Transverse colon (tissue), 4 donors: ENCODE data around the gene LRRC75B. TPM values are rescaled to one million over a fixed set of nuclear protein-coding genes. Genes with fewer than 3 reads are reported as not detected.
"Not testable (repeated sequence)": the region's sequence is repeated elsewhere in the genome, so short reads cannot be mapped to it uniquely, and the experiment has no call there.

Experiments
- DNase-seq: peaks from one replicate; pipeline ENCODE4 v3.0.0-alpha.2; 2019
- H3K27ac ChIP-seq, 4 donors: fragments of 200-600 bp; sonication (generic); 2 replicates each; pipeline ENCODE4 v1.5.1; 2016 to 2018; ENCODE audit warnings: inconsistent platforms in 4 of 4
- H3K27me3 ChIP-seq: fragments of 200-600 bp; sonication (generic); 2 replicates; pipeline ENCODE4 v1.5.1; 2017; ENCODE audit warnings: inconsistent platforms
- H3K36me3 ChIP-seq, 4 donors: fragments of 200-600 bp; sonication (generic); 2 replicates each; pipeline ENCODE4 v1.5.1; 2017 to 2019; ENCODE audit warnings: inconsistent platforms in 4 of 4
- H3K4me1 ChIP-seq, 4 donors: fragments of 200-600 bp; sonication (generic); 2 replicates each; pipeline ENCODE4 v1.5.1; 2017 to 2020; ENCODE audit warnings: inconsistent platforms in 4 of 4
- H3K4me3 ChIP-seq, 4 donors: fragments of 200-600 bp; sonication (generic); 1 replicate in 1 of 4; 2 replicates in 3 of 4; pipeline versions ENCODE4 v1.5.1 to v1.6.1; 2017 to 2019; ENCODE audit warnings: inconsistent platforms in 4 of 4
- H3K9me3 ChIP-seq, 2 donors: fragments of 200-600 bp; sonication (generic); 2 replicates each; pipeline ENCODE4 v1.5.1; 2017 to 2019; ENCODE audit warnings: inconsistent platforms in 2 of 2
- CTCF ChIP-seq, 5 experiments: fragments of 200-600 bp in 3 of 5; fragments of 450-650 bp in 2 of 5; sonication (generic) in 3 of 5; IDR thresholded peaks; 1 replicate in 2 of 5; 2 replicates in 3 of 5; pipeline ENCODE4 v1.5.1; 2016 to 2017; ENCODE audit warnings: antibody characterized with exemption in 5 of 5, inconsistent platforms in 3 of 5, mild to moderate bottlenecking in 2 of 5, moderate library complexity in 1 of 5
- EP300 ChIP-seq: sonication (generic); formaldehyde crosslinking; IDR thresholded peaks from one replicate; pipeline ENCODE4 v1.6.1; 2017; ENCODE audit warnings: antibody characterized with exemption, low read depth
- POLR2A ChIP-seq: fragments of 450-650 bp; IDR thresholded peaks from one replicate; pipeline ENCODE4 v1.6.1; 2016; ENCODE audit warnings: antibody characterized with exemption, mild to moderate bottlenecking, moderate library complexity
- POLR2AphosphoS5 ChIP-seq, 3 donors: sonication (generic); formaldehyde crosslinking; IDR thresholded peaks; one replicate each; pipeline ENCODE4 v1.6.1; 2016; ENCODE audit warnings: antibody characterized with exemption in 3 of 3
- WGBS, 2 donors: methylation state at CpG; one replicate each; pipeline ENCODE4 v1.1.5; 2018; ENCODE audit warnings: low coverage in 1 of 2; 5-methylcytosine and 5-hydroxymethylcytosine counted together
- in situ Hi-C, 4 donors: fragments of 200-750 bp; cut with MboI; loops; one replicate each; pipeline versions ENCODE4 v1.15.0 to v1.15.1; 2017; ENCODE audit warnings: low sequenced_read_pairs in 3 of 4, low pct_ligation_motif_present in 1 of 4, low pct_unique_long_range_greater_than_20kb in 1 of 4
- intact Hi-C: fragments of 100-400 bp; cut with DNase I; formaldehyde crosslinking; loops from one replicate; pipeline ENCODE4 v1.15.1; 2023; ENCODE audit warnings: low total_unique reads
- total RNA-seq, 4 donors: library from RNA; depleted of rRNA; stranded (reverse); fragments of >200 nt; gene quantifications; one replicate each; pipeline ENCODE4 v1.1.0, GENCODE V29; 2016

Gene LRRC75B
- total RNA-seq, 4 donors from 2014 or later = 13.3 to 20.6 (median 16.6) TPM

DNA sequence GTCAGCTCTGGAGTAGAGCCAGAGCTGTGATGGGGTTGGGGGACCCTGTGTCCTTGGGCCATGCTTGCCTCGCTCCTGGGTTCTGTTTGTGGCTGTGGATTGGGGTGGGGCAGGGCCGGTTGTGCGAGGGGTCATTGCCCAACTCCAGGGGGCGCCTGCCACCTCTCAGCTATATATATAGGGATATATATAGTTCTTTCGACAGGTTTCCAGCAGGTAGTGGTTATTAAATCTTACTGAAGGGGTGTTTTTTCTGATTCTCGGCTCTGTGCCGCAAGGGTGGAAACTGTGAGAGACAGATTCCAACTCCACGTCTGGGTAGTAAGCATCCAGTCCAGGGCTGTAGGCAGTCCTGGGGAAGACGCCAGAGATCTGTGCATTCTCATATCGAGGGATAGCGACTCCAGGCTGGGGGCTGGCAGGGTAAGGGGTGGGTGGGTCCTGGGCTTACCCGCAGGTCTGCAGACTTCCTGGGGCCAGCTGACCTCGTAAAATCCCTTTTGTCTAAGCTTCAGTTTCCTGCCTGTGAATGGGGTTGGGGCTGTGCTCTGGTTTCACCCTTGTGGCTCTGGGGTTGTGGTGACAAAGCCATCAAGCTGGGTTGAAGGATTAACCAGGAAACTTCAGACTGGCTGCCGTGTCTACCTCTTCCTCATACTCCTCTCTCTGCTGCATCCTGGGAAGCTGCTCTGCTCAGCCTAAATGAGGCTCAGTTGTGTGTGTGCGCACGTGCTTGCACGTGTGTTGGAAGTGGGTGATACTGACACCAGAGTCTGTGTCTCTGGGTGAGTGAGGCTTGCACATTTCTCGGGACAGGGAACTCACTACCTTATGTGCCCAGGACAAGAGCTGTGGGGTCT lies 11.1 kb upstream of the LRRC75B start:
- in situ Hi-C loops, DNase-seq: not testable (repeated sequence)
- TF ChIP-seq CTCF (IDR thresholded peaks at IDR 0.05) = peak in 2 of 5 experiments; percentile 11 to 16

DNA sequence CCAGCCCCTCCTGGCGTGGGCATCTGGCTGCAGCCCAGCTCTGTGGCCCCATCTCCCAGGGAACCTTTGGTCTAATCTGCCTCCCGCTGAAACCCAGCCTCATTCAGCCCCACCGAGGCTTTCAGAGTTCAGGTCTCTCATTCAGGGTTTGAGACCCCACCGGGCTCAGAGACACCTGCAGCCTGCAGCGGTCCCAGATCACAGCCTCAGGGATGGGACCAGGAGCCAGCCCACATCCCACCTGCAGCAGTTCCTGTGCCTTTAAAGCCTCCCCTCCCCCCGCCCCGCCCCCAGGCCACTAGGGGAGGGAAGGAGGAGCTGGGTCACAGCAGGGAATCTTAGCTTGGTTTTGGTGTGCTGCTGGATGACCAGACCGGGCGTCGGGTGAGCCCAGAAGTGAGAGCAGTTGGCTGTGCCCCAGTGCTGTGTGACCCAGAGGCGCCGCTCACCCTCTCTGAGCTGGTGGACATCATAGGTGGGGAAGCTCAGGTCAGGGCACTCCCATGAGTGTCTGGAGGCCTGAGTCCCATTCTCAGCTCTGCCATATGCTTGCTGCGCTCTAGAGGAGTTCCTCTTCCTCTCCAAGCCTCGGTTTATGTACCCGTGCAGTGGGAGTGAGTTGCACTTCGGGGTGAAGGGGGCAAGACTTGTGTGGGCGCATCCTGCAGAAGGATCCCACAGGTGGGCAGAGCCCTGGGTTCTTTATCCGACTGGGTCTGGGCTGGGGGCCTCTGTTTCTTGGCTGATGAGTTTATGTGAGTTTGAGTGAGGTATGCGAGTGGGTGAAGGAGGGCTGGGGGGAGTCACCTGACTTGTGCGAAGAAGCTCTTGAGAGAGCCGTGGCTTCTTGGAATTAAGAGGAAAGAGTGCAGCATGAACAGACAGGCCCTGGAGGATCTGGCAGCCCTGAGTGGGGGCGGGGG lies 10.2 kb upstream of the LRRC75B start, which contains the start of gene GGT1:
GGT1 (plus strand) TSS at position 347 of the 923 bp plus-strand sequence. CDS start 7,889 bp downstream, outside the sequence.
- TF ChIP-seq POLR2A = peak; percentile 17
- Histone ChIP-seq H3K27ac (peak within 1 kb of the TSS; percentile 64 to 76 (median 71)), H3K4me3 (peak within 1 kb of the TSS in 3 of 4 donors; percentile 15 to 41 (median 20)), H3K4me1 (peaks cover 5 to 36% (median 23%) of the 10 kb centered on the region in 4 donors)
- H3K9me3 ChIP-seq, H3K36me3 ChIP-seq, intact Hi-C loops, H3K27me3 ChIP-seq, in situ Hi-C loops: not testable (repeated sequence)
- WGBS, 2 donors = 50 to 68% methylated on average over 2 to 18 of the region's 22 CpGs
- peak; percentile 41 for DNase-seq

More for the DNA sequence above, 11.1 kb upstream of the LRRC75B start:
- H3K36me3 ChIP-seq, H3K27me3 ChIP-seq, H3K9me3 ChIP-seq, intact Hi-C loops: not testable (repeated sequence)
- WGBS, 2 donors = 18 to 21% methylated on average over 4 to 17 of the region's 18 CpGs
- peak overlapping the region in 3 of 4 donors; percentile 15 to 41 (median 20) for H3K4me3 ChIP-seq
- H3K4me1 ChIP-seq = peaks cover 5 to 36% (median 23%) of the 10 kb centered on the region in 4 donors
- H3K27ac ChIP-seq = peak overlapping the region; percentile 62 to 76 (median 66)

DNA sequence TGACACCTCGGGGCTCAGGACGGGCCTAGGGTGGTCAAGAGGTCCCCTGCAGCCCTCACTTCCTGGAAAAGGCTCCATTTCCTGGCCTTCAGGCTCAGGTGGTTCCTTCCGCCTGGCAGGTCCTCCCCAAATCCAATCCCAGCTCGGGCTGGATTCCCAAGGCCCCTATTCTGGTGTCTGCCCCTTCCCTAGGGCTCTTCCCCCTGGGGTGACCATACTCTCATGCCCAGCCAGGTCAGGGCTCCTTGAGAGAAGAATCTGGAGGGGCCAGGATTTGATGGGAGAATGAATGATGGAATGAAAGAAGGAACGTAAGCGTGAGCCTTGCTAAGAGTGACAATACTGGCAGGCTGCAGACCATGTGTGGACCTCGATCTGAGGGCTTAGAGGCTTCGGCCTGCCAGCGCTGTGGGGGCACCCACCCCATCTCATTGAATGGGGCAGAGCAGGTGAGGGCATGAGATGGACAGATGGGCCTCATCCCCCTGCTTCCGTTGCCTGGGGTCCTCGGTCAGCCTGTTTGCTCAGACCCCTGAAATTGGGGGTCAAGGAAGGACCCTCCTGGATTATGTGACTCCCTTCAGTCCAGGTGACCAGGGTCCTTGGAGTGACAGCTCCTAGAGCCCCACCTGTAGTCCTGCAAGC lies 9.4 kb upstream of the LRRC75B start:
- intact Hi-C loops, H3K9me3 ChIP-seq, H3K4me3 ChIP-seq, in situ Hi-C loops, DNase-seq, H3K27me3 ChIP-seq, H3K36me3 ChIP-seq: not testable (repeated sequence)
- WGBS, 2 donors = 84% methylated on average over 11 of the region's 11 CpGs; no CpG with 5 or more reads in 1 of the 2 donors
- H3K27ac ChIP-seq = peak overlapping the region; percentile 55 to 71 (median 68)
- peaks cover 5 to 36% (median 23%) of the 10 kb centered on the region in 4 donors for H3K4me1 ChIP-seq

GRCh38 chr22:24601217-24602104 lies 8.6 kb upstream of the LRRC75B start:
- TF ChIP-seq POLR2AphosphoS5 (IDR thresholded peaks at IDR 0.05) (peak in 1 of 3 donors; percentile 44), CTCF (IDR thresholded peaks at IDR 0.05) (no peak), EP300 (no peak)
- H3K36me3 ChIP-seq = no peaks in the 10 kb centered on the region
- in situ Hi-C loops = no loop called here
- H3K4me1 ChIP-seq = peaks cover 5 to 36% (median 23%) of the 10 kb centered on the region in 4 donors
- H3K27me3 ChIP-seq = no peaks in the 10 kb centered on the region
- H3K27ac ChIP-seq = peak overlapping the region; percentile 55 to 71 (median 68)
- no peak overlapping the region for H3K4me3 ChIP-seq
- DNase-seq = peak; percentile 89
- intact Hi-C loops = no loop called here
- 30 to 54% methylated on average over 2 to 12 of the region's 12 CpGs for WGBS, 2 donors
- H3K9me3 ChIP-seq = no peaks in the 10 kb centered on the region

- H3K27me3 ChIP-seq, H3K36me3 ChIP-seq, in situ Hi-C loops, H3K9me3 ChIP-seq, DNase-seq, H3K27ac ChIP-seq, H3K4me3 ChIP-seq, intact Hi-C loops: not testable (repeated sequence)
- 90% methylated on average over 3 of the region's 3 CpGs; no CpG with 5 or more reads in 1 of the 2 donors for WGBS, 2 donors
- H3K4me1 ChIP-seq = peaks cover 5 to 36% (median 23%) of the 10 kb centered on the region in 4 donors
Observed at GRCh38 chr22:24599958-24600715, 7.3 kb upstream of the LRRC75B start.
